Neural crest cell (in vitro differentiated cells): ENCODE results near the gene SRRM2. TPM values are rescaled to one million over a fixed set of nuclear protein-coding genes. Genes with fewer than 3 reads are reported as not detected.
A peak's percentile ranks its signal among the peaks of the same experiment; 100 is the strongest.

Experiments
- DNase-seq: peaks from one replicate; pipeline ENCODE4 v3.0.0; 2021; ENCODE audit warnings: low read depth, mixed read lengths, low spot score
- H3K27ac Mint-ChIP-seq: one replicate; pipeline ENCODE4 v1.8.0; 2021; ENCODE audit warnings: mild to moderate bottlenecking, mixed read lengths; ENCODE audit not compliant: unreplicated experiment
- H3K27me3 Mint-ChIP-seq: 2 replicates; pipeline ENCODE4 v1.8.0; 2021; ENCODE audit warnings: low read depth, mild to moderate bottlenecking, mixed read lengths
- H3K36me3 Mint-ChIP-seq: 2 replicates; pipeline ENCODE4 v1.8.0; 2021; ENCODE audit warnings: low read depth, mild to moderate bottlenecking, mixed read lengths
- H3K4me1 Mint-ChIP-seq: 2 replicates; pipeline ENCODE4 v1.8.0; 2021; ENCODE audit warnings: mixed read lengths
- H3K4me3 Mint-ChIP-seq: one replicate; pipeline ENCODE4 v1.8.0; 2021; ENCODE audit warnings: mild to moderate bottlenecking, mixed read lengths
- H3K9me3 Mint-ChIP-seq: 2 replicates; pipeline ENCODE4 v1.8.0; 2021; ENCODE audit warnings: mixed read lengths
- total RNA-seq: library from RNA; stranded (reverse); gene quantifications from 2 replicates; pipeline ENCODE4 v1.2.1, GENCODE V29; 2021
- TF ChIP-seq, protein P1 (sequence below): fragments of 200-600 bp; sonication (generic); conservative IDR thresholded peaks from 2 replicates; pipeline ENCODE4 v1.5.0; 2021; ENCODE audit warnings: antibody characterized with exemption, mild to moderate bottlenecking

SRRM2 gene
- total RNA-seq, 1 donor from 2014 or later: 803 TPM

DNA sequence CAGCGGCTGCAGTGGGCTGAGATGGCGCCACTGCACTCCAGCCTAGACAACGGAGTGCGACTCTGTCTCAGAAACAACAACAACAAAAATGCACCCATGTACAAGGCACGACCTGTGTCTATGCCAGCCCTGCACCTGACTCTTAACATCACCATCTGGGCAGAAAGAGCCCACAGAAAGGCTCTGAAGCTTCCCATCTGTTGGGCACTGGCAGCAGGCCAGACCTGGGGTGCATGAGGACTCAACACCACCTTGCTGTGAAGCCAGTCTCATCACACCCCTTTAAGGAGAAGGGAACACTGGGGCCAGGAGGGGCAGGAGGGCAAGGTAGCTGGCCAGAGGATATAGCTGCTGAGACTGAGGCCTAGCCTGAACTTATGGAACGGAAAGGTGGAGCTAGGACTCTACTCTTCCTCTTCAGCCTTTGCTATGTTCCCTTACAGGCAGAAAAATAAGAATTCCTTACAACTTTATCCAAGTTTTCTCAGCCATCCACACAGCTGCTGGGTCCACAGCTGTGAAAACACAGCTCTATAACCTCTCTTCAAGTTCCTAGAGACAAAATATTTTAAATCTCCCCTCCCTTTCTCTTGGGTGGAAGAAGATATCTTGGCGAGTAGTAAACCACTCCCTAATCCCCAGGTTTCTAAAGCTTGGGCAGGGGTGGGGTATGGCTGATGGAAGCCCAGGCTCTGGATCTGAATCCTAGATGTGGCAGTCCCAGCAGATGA is 21.9 kb downstream of the SRRM2 start:
- H3K36me3 Mint-ChIP-seq: peaks cover 16% of the 10 kb centered on the region
- no peak for DNase-seq
- peaks cover 14% of the 10 kb centered on the region for H3K27me3 Mint-ChIP-seq
- TF ChIP-seq, protein P1, sequence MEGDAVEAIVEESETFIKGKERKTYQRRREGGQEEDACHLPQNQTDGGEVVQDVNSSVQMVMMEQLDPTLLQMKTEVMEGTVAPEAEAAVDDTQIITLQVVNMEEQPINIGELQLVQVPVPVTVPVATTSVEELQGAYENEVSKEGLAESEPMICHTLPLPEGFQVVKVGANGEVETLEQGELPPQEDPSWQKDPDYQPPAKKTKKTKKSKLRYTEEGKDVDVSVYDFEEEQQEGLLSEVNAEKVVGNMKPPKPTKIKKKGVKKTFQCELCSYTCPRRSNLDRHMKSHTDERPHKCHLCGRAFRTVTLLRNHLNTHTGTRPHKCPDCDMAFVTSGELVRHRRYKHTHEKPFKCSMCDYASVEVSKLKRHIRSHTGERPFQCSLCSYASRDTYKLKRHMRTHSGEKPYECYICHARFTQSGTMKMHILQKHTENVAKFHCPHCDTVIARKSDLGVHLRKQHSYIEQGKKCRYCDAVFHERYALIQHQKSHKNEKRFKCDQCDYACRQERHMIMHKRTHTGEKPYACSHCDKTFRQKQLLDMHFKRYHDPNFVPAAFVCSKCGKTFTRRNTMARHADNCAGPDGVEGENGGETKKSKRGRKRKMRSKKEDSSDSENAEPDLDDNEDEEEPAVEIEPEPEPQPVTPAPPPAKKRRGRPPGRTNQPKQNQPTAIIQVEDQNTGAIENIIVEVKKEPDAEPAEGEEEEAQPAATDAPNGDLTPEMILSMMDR: no peak
- H3K4me1 Mint-ChIP-seq: peaks cover 29% of the 10 kb centered on the region
- peak overlapping the region; percentile 96 for H3K4me3 Mint-ChIP-seq
- no peak overlapping the region for H3K27ac Mint-ChIP-seq
- no peaks in the 10 kb centered on the region for H3K9me3 Mint-ChIP-seq

DNA sequence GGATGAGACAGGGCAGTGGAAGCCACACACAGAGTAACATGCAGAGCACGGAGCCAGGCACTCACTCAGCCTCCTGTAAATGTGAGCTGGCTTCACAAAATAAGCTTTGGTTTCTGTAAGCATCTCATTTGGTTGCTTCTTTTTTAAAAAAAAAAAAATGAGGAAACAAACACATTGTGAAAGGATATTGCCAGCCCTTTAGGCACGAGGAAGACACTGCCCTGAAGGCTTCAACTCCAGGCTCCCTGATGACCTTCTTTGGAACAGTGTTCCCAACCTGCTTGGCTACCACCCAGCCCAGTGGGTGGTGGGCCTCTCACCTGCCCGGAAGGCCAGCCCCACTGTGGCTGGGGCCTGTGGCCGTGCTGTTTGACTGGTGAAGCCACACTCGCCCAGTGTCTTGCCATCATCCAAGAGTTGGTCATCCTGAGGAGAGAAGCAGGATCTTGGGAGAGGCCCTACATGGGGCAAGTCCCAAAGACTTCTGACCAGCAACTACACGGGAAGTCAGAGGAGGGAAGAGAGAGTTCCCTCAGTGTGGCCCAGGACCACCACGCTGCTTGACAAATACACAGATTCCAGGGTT is 22.8 kb downstream of the SRRM2 start:
- H3K4me1 Mint-ChIP-seq: peaks cover 26% of the 10 kb centered on the region
- peak overlapping the region; percentile 75 for H3K27ac Mint-ChIP-seq
- DNase-seq: no peak
- H3K4me3 Mint-ChIP-seq: peak overlapping the region; percentile 96
- TF ChIP-seq, protein P1: no peak
- H3K27me3 Mint-ChIP-seq: peaks cover 9% of the 10 kb centered on the region
- no peaks in the 10 kb centered on the region for H3K9me3 Mint-ChIP-seq
- H3K36me3 Mint-ChIP-seq: peaks cover 9% of the 10 kb centered on the region

DNA sequence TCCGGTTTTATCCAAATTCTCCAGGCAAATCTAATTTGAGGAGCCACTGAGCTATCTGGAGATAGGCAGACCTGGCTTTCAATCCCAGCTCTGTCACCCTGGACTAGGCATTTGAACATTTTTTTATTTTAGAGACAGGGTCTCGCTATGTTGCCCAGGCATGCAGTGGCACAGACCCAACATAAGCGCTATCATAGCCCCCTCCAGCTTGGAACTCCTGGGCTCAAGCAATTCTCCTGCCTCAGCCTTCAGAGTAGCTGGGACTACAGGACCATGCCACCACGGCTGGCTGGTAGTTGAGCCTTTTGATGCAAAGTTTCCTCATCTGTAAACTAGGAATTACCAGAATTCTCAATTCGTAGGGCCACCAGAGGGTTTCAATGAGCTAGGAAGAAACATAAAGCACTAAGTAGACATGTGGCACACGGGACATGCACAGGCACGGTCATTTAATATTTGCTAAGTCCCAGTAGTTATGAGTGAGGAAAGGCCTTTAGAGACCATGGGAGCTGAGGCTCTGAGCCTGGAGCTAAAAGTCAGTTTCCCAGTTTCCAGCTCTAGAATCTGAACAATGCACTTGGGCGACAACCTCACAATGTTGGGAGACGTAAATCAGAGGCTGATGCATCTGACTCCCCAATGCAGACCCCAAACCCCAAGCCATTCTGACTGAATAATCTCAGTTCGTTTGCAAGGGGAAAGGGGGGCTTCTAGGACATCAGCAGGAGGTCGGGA is 23.5 kb downstream of the SRRM2 start:
- Mint-ChIP-seq H3K27ac (peak overlapping the region; percentile 97), H3K4me1 (peaks cover 26% of the 10 kb centered on the region), H3K36me3 (peaks cover 9% of the 10 kb centered on the region), H3K9me3 (no peaks in the 10 kb centered on the region), H3K27me3 (peaks cover 9% of the 10 kb centered on the region), H3K4me3 (peak overlapping the region; percentile 96)
- TF ChIP-seq, protein P1: no peak
- no peak for DNase-seq

DNA sequence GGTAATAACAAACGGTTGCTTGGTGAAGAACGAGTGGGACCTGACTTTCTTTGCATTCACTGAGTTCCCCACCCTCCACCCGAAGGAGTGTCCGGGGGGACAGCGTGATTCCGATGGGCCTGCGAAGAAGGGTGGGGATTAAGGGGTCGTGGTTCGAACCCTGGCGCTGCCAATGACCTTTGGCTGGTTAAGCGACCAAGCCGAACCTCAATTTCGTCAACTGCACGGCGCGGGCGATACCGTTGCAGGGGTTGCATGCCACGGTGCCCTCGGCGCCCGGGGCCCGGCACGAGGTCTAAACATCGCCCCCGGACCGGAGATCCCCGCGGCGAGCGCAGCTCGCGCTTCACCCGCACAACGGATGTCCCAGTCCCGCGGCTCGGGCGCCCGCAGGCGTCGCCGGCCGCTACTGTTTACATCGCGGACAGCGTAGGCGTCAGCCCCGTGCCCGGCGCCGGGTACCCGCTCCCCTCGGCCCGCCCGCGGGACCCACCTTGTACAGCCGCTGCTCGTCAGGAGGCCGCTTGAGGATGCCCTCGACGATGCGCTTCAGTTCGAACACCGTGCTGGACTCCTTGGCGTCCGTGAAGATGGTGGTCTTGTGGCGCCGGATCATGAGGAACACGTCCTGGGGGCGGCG is 24.2 kb downstream of the SRRM2 start:
- no peaks in the 10 kb centered on the region for H3K9me3 Mint-ChIP-seq
- TF ChIP-seq, protein P1: no peak
- H3K4me1 Mint-ChIP-seq: peaks cover 26% of the 10 kb centered on the region
- peak overlapping the region; percentile 97 for H3K27ac Mint-ChIP-seq
- peak overlapping the region; percentile 96 for H3K4me3 Mint-ChIP-seq
- H3K27me3 Mint-ChIP-seq: peaks cover 9% of the 10 kb centered on the region
- no peak for DNase-seq
- peaks cover 9% of the 10 kb centered on the region for H3K36me3 Mint-ChIP-seq

DNA sequence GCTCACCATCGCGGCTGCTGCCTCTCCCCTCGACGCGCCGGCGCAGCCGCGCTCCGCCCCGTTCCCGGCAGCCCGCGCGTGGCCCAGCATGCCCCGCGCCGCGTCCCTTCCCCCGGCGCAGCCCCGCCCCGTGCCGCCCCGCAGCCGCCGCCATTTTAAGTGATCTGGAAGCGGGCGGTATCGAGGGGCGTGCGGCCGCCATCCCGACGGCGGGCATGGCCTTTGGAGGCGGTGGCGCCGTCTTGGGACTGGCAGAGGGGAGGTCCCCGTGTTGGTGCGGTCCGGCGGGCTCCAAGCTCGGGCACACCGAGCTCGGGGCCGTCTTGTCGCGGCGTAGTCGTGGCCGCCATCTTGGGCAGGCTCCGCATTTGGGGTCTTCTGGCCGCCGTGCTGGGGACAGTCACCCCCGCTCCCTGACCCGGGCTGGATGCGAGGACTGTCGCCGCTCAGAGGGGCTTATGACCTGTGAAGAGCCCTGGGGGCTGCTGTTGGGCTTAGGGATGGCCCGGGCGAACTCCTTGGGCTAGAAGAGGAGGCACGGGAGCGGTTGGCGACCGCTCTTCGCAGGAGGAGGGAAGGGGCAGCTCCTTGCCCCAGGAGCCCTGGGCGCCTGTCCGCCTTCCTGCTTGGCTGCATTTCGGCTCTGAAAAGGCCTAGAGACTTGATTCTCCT is 24.9 kb downstream of the SRRM2 start, which contains the start of gene ELOB:
Gene ELOB (minus strand): TSS at position 50 of the 672 bp plus-strand sequence. CDS start 41 bp downstream, at position 9.
- Mint-ChIP-seq H3K4me1 (peaks cover 26% of the 10 kb centered on the region), H3K27me3 (peaks cover 9% of the 10 kb centered on the region), H3K36me3 (peaks cover 7% of the 10 kb centered on the region), H3K27ac (peak within 1 kb of the TSS; percentile 99), H3K4me3 (peak within 1 kb of the TSS; percentile 96), H3K9me3 (no peaks in the 10 kb centered on the region)
- TF ChIP-seq, protein P1: no peak
- DNase-seq: peak; percentile 78
